GM19240 (cell line): ENCODE data around the gene SETX.

Experiments used
- DNase-seq: peaks from one replicate; pipeline ENCODE4 v3.0.0; 2011; ENCODE audit warnings: low spot score; ENCODE audit not compliant: insufficient read length

SETX gene

GRCh38 chr9:132218208-132218607 is 136.6 kb downstream of the SETX start:
- no peak for DNase-seq

- no peak for DNase-seq
Measured at GRCh38 chr9:132216861-132217619, 137.7 kb downstream of the SETX start.

GRCh38 chr9:132214027-132214622 is 140.7 kb downstream of the SETX start:
- DNase-seq: no peak

GRCh38 chr9:132211570-132211969 is 143.2 kb downstream of the SETX start:
- no peak for DNase-seq
